H1 (cell line): ENCODE measurements around the gene EBNA1BP2. TPM values are rescaled to one million over a fixed set of nuclear protein-coding genes. Genes with fewer than 3 reads are reported as not detected.

Experiments
- SAP30 ChIP-seq: fragments of 300-600 bp; sonication (generic); IDR thresholded peaks from 2 replicates; pipeline ENCODE4 v1.7.1; 2012; ENCODE audit warnings: low read length, moderate library complexity, mild to moderate bottlenecking, inconsistent platforms; ENCODE audit not compliant: insufficient read depth, insufficient replicate concordance
- SP1 ChIP-seq: IDR thresholded peaks from 2 replicates; pipeline ENCODE4 v1.6.1; 2011; ENCODE audit warnings: low read depth, low read length
- polyA plus RNA-seq, 7 experiments: library from polyadenylated mRNA; depleted of rRNA in 3 of 7; stranded (reverse) in 5 of 7; unstranded in 2 of 7; fragments of >200 nt in 5 of 7; fragments of 200-250 nt in 2 of 7; gene quantifications; 1 replicate in 5 of 7; 2 replicates in 1 of 7; 4 replicates in 1 of 7; pipeline versions ENCODE4 v1.2.1 to v1.2.3, GENCODE V29; 2011 to 2013; ENCODE audit warnings: missing spikeins in 2 of 7, mixed read lengths in 2 of 7
- total RNA-seq: library from RNA; stranded (reverse); fragmentation: NEBNext Ultra II Directional; extraction: Animal tissue kit (Norgen Biotek cat#: 25700); gene quantifications from 2 replicates; pipeline ENCODE4 v1.2.1, GENCODE V29; 2021

EBNA1BP2 gene
- total and polyA plus RNA-seq, 2 of the 8 experiments (the other 6 are each of a cell fraction or from before 2014, with no cell fraction given) = 31.0 to 104 TPM

DNA sequence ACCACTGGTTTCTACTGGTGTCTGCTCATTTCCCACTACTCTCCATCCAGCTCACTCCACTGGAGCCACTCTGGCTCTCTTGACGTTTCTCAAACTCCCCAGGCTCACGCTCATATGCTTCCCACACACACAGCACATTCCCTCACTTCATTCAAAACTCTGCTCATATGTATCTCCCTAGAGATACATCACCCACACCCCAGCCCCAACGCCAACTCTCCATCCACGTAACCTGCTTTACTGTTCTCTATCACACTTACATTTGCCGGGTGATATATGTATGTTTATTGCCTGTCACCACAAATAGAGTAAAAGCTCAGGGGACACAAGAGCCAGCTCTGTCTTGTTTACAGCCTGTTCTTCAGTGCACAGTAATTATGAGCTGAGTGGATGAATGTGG is 22.2 kb downstream of the EBNA1BP2 start (continued):
- TF ChIP-seq SP1 (no peak), SAP30 (no peak)
